AG04449 (cell line): ENCODE results near the gene CADM1.

Source experiments
- CTCF ChIA-PET: fragments of 350-600 bp; formaldehyde crosslinking; extraction: SDS; loops from one replicate; lab custom pipeline; 2021; ENCODE audit warnings: antibody characterized with exemption; lab: Yijun Ruan, JAX
- POLR2A ChIA-PET: fragments of 400-600, 350-600 bp; formaldehyde crosslinking; extraction: SDS; loops from one replicate; lab custom pipeline; 2020; ENCODE audit warnings: antibody characterized with exemption, inconsistent platforms; lab: Yijun Ruan, JAX
- DNase-seq: peaks from one replicate; pipeline ENCODE4 v3.0.0-alpha.2; 2010; ENCODE audit warnings: low read depth, low spot score
- H3K4me3 ChIP-seq: 2 replicates; pipeline ENCODE4 v1.5.1; 2011; ENCODE audit warnings: low read depth, mild to moderate bottlenecking, control low read depth, low read length
- CTCF ChIP-seq: IDR thresholded peaks from one replicate; pipeline ENCODE4 v1.5.1; 2011; ENCODE audit warnings: mild to moderate bottlenecking, moderate library complexity, low read length, control low read depth, inconsistent platforms; ENCODE audit not compliant: insufficient read depth; ENCODE audit errors: missing control alignments

Gene CADM1

GRCh38 chr11:115247361-115247760 lies 256.9 kb downstream of the CADM1 start:
- peak; percentile 3 for DNase-seq
- no peak overlapping the region for H3K4me3 ChIP-seq
- POLR2A ChIA-PET = no interaction called here
- CTCF ChIA-PET = interaction anchor here (0.7 kb wide), 1 partner anchor 17 kb away, joined by 3 read pairs; no protein-coding TSS in a partner anchor
- no peak for TF ChIP-seq CTCF

- DNase-seq = no peak
- H3K4me3 ChIP-seq = no peak overlapping the region
- CTCF ChIA-PET = interaction anchor here (1.4 kb wide), 1 partner anchor 11 kb away, joined by 3 read pairs; no protein-coding TSS in a partner anchor
- no peak for TF ChIP-seq CTCF
- POLR2A ChIA-PET = no interaction called here
Measured at GRCh38 chr11:115244758-115245157, 259.5 kb downstream of the CADM1 start.

- no peak for TF ChIP-seq CTCF
- no peak for DNase-seq
- CTCF ChIA-PET = interaction anchor here (1.4 kb wide), 1 partner anchor 11 kb away, joined by 3 read pairs; no protein-coding TSS in a partner anchor
- POLR2A ChIA-PET = no interaction called here
- no peak overlapping the region for H3K4me3 ChIP-seq
Measured at GRCh38 chr11:115244296-115244695, 259.9 kb downstream of the CADM1 start.

- DNase-seq = no peak
- TF ChIP-seq CTCF = no peak
- ChIA-PET CTCF (interaction anchor here (0.9 to 1.1 kb wide), 2 partner anchors 8 to 17 kb away, joined by 3 read pairs; no protein-coding TSS in a partner anchor), POLR2A (no interaction called here)
- H3K4me3 ChIP-seq = no peak overlapping the region
Measured at GRCh38 chr11:115242982-115243381, 261.2 kb downstream of the CADM1 start.

GRCh38 chr11:115241899-115242298 lies 262.3 kb downstream of the CADM1 start:
- ChIA-PET CTCF (interaction anchor here (0.9 kb wide), 1 partner anchor 15 kb away, joined by 3 read pairs; no protein-coding TSS in a partner anchor), POLR2A (interaction anchor here (0.7 kb wide), 1 partner anchor 1368 kb away, joined by 3 read pairs; no protein-coding TSS in a partner anchor)
- H3K4me3 ChIP-seq = no peak overlapping the region
- DNase-seq = no peak
- TF ChIP-seq CTCF = no peak

GRCh38 chr11:115238791-115239190 lies 265.4 kb downstream of the CADM1 start:
- no peak overlapping the region for H3K4me3 ChIP-seq
- no peak for TF ChIP-seq CTCF
- POLR2A ChIA-PET = no interaction called here
- CTCF ChIA-PET = interaction anchor here (1.3 kb wide), 1 partner anchor 11 kb away, joined by 4 read pairs; no protein-coding TSS in a partner anchor
- no peak for DNase-seq
